ENCODE measurements around the gene GSTM3.

Gene GSTM3

GRCh38 chr1:109740615-109741373 lies at the start of gene GSTM3:
TSS of gene GSTM3 (minus strand) at chr1:109741038. CDS start at chr1:109740287, 751 bp downstream.
- DNase-seq (ENCODE audit: low read depth in 1 of 2, low spot score in 1 of 2): no peak

- DNase-seq (ENCODE audit: low read depth in 1 of 2, low spot score in 1 of 2): no peak
Observed at GRCh38 chr1:109790329-109790728, 49.5 kb upstream of the GSTM3 start.

GRCh38 chr1:109789551-109790180 lies 48.8 kb upstream of the GSTM3 start:
- no peak for DNase-seq (ENCODE audit: low read depth in 1 of 2, low spot score in 1 of 2)

GRCh38 chr1:109788695-109789521 lies 48.1 kb upstream of the GSTM3 start:
- no peak for DNase-seq (ENCODE audit: low read depth in 1 of 2, low spot score in 1 of 2)

GRCh38 chr1:109787845-109788601 lies 47.2 kb upstream of the GSTM3 start:
- no peak for DNase-seq (ENCODE audit: low read depth in 1 of 2, low spot score in 1 of 2)

GRCh38 chr1:109787211-109787844 lies 46.5 kb upstream of the GSTM3 start:
- no peak for DNase-seq (ENCODE audit: low read depth in 1 of 2, low spot score in 1 of 2)

- DNase-seq (ENCODE audit: low read depth in 1 of 2, low spot score in 1 of 2): no peak
Observed at GRCh38 chr1:109786531-109787021, 45.7 kb upstream of the GSTM3 start.

- no peak for DNase-seq (ENCODE audit: low read depth in 1 of 2, low spot score in 1 of 2)
Observed at GRCh38 chr1:109786112-109786480, 45.3 kb upstream of the GSTM3 start.

GRCh38 chr1:109785446-109786111 lies 44.7 kb upstream of the GSTM3 start:
- no peak for DNase-seq (ENCODE audit: low read depth in 1 of 2, low spot score in 1 of 2)

- DNase-seq (ENCODE audit: low read depth in 1 of 2, low spot score in 1 of 2): no peak
Observed at GRCh38 chr1:109784551-109785252, 43.9 kb upstream of the GSTM3 start.

GRCh38 chr1:109783436-109783835 lies 42.6 kb upstream of the GSTM3 start:
- DNase-seq (ENCODE audit: low read depth in 1 of 2, low spot score in 1 of 2): no peak

GRCh38 chr1:109782927-109783326 lies 42.1 kb upstream of the GSTM3 start:
- DNase-seq (ENCODE audit: low read depth in 1 of 2, low spot score in 1 of 2): no peak

- DNase-seq (ENCODE audit: low read depth in 1 of 2, low spot score in 1 of 2): no peak
Observed at GRCh38 chr1:109782514-109782913, 41.7 kb upstream of the GSTM3 start.

- no peak for DNase-seq (ENCODE audit: low read depth in 1 of 2, low spot score in 1 of 2)
Observed at GRCh38 chr1:109781806-109782205, 41.0 kb upstream of the GSTM3 start.

GRCh38 chr1:109780982-109781381 lies 40.1 kb upstream of the GSTM3 start:
- no peak for DNase-seq (ENCODE audit: low read depth in 1 of 2, low spot score in 1 of 2)

GRCh38 chr1:109777980-109778625 lies 37.3 kb upstream of the GSTM3 start:
- DNase-seq (ENCODE audit: low read depth in 1 of 2, low spot score in 1 of 2): no peak

- DNase-seq (ENCODE audit: low read depth in 1 of 2, low spot score in 1 of 2): no peak
Observed at GRCh38 chr1:109777436-109777835, 36.6 kb upstream of the GSTM3 start.

- peak; percentile 62 to 71 for DNase-seq (ENCODE audit: low read depth in 1 of 2, low spot score in 1 of 2)
Observed at GRCh38 chr1:109776911-109777310, 36.1 kb upstream of the GSTM3 start.
